AG10803 (cell line): ENCODE measurements around the gene CYP1A1.
A peak's percentile ranks its signal among the peaks of the same experiment; 100 is the strongest.
"Not testable (repeated sequence)": the region's sequence is repeated elsewhere in the genome, so short reads cannot be mapped to it uniquely, and the experiment has no call there.

ENCODE experiments used
- DNase-seq: peaks from one replicate; pipeline ENCODE4 v3.0.0; 2010; ENCODE audit warnings: low read depth
- H3K4me3 ChIP-seq: 2 replicates; pipeline ENCODE4 v1.5.1; 2011; ENCODE audit warnings: mild to moderate bottlenecking, low read length, control low read depth
- CTCF ChIP-seq: conservative IDR thresholded peaks from 2 replicates; pipeline ENCODE4 v1.5.1; 2011; ENCODE audit warnings: mild to moderate bottlenecking, low read length, control low read depth, inconsistent platforms

The CYP1A1 gene

GRCh38 chr15:74752531-74752930 lies 27.2 kb upstream of the CYP1A1 start:
- TF ChIP-seq CTCF: no peak

DNA sequence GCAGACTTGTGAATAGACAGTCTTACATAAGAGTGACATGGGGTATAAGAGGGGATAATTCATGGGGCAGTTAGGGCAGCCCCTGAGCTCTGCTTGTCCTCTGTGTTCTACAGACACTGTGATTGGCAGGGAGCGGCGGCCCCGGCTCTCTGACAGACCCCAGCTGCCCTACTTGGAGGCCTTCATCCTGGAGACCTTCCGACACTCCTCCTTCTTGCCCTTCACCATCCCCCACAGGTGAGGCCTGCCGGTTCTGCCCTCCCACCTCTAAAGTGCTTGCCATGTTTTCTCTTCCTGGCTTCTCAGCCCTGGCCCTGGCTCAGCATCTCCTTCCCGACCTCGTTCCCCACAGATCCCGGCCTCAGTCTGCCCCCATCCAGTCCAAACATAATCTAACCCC lies 26.7 kb upstream of the CYP1A1 start:
- no peak overlapping the region for H3K4me3 ChIP-seq
- no peak for TF ChIP-seq CTCF
- DNase-seq: no peak

More at GRCh38 chr15:74752531-74752930, 27.2 kb upstream of the CYP1A1 start:
- H3K4me3 ChIP-seq: no peak overlapping the region
- DNase-seq: peak; percentile 79

DNA sequence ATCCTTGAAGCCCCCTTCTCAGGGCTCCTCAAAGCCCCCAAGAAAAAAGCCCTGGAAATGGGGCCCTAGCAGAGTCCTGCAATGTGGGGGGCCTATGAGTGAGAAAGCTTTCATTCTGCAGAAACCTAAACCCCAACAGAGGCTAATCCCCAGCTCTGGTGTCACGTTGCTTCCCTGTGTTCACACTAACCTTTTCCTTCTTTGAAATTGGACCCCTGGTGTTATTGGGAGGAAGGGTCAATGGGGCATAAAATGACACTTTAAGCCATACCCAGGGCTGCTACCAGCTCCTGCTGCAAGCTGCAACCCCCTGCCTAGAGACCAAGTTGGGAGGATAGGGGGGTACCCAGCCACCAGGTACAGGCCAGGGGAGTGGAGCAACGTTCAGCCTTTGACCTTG lies 25.4 kb upstream of the CYP1A1 start:
- no peak for DNase-seq
- TF ChIP-seq CTCF: no peak
- no peak overlapping the region for H3K4me3 ChIP-seq

- TF ChIP-seq CTCF: no peak
- DNase-seq: no peak
- H3K4me3 ChIP-seq: no peak overlapping the region
Observed at GRCh38 chr15:74749832-74750231, 24.5 kb upstream of the CYP1A1 start.

GRCh38 chr15:74748322-74748946 lies 23.1 kb upstream of the CYP1A1 start, which contains the start of gene CYP1A2:
Gene CYP1A2 (plus strand): TSS chr15:74748845. CDS start chr15:74749739, 894 bp downstream.
- no peak within 1 kb of the TSS for H3K4me3 ChIP-seq
- DNase-seq: no peak
- no peak for TF ChIP-seq CTCF

GRCh38 chr15:74746389-74746788 lies 21.1 kb upstream of the CYP1A1 start:
- DNase-seq: no peak
- no peak overlapping the region for H3K4me3 ChIP-seq
- TF ChIP-seq CTCF: no peak

- DNase-seq: no peak
- TF ChIP-seq CTCF: no peak
- H3K4me3 ChIP-seq: no peak overlapping the region
Observed at GRCh38 chr15:74742422-74742821, 17.1 kb upstream of the CYP1A1 start.

- DNase-seq, H3K4me3 ChIP-seq: not testable (repeated sequence)
Observed at GRCh38 chr15:74738239-74738638, 12.9 kb upstream of the CYP1A1 start.
